Myometrial cell (primary cell): ENCODE results near the gene CBLL2. TPM values are rescaled to one million over a fixed set of nuclear protein-coding genes. Genes with fewer than 3 reads are reported as not detected.

Experiments used
- total RNA-seq: library from RNA; depleted of rRNA; stranded (reverse); fragments of >200 nt; gene quantifications from 2 replicates; pipeline ENCODE4 v1.2.3, GENCODE V29; 2015

Gene CBLL2
- not detected in 2 replicates for total RNA-seq

GRCh38 chrX:22272613-22273012, at the start of gene CBLL2:
Gene CBLL2 (plus strand): TSS chrX:22272913. CDS start chrX:22272992, 79 bp downstream.

Other genes starting within 250 kb of the CBLL2 start
- not detected in 2 replicates for gene PHEX, start 240.6 kb upstream of the CBLL2 start, total RNA-seq